Measurements from ENCODE around the gene ANKRD60.

GRCh38 chr20:58210398-58210747 lies 18.1 kb downstream of the ANKRD60 start:
- TF ChIP-seq MAZ (IDR thresholded peaks at IDR 0.05; ENCODE audit: borderline replicate concordance, low read depth, low read length) (no peak), CTCF (IDR thresholded peaks at IDR 0.05) (no peak)

Data from A549 (cell line).